T-helper 2 cell treated with Interferon-gamma antibody and Interleukin-4, amounts not matched to agents 100 ng/mL and 5 ng/mL, for 36 hours (primary cell): ENCODE results near the gene SLC25A1. TPM values are rescaled to one million over a fixed set of nuclear protein-coding genes. Genes with fewer than 3 reads are reported as not detected.

Source experiments
- intact Hi-C: fragments of 100-400 bp; cut with micrococcal nuclease; formaldehyde crosslinking; loops from one replicate; pipeline ENCODE4 v1.15.1; 2023
- total RNA-seq: library from RNA; stranded (reverse); gene quantifications from 2 replicates; pipeline ENCODE4 v1.2.3, GENCODE V29; 2022

SLC25A1 gene
- total RNA-seq, 1 donor from 2014 or later: 42.6 TPM

DNA sequence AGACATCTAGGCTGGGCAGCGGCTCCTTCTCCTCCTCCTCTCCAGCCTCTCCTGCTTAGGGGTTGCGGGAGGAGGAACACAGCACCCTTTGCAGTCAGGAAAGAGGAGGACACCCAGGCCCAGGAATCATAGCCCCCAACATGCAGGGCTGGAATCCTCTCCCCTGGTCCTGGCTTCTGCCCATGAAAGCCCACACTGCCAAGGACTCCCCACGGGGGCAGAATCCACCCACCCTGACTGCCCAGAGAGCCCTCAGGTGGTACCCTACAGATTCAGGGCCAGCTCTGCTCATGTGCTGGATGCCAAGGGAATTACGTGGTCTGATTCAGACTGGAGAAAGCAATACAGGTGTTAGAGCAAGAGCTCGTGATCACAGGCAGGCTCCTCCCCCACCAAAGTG lies 38.6 kb downstream of the SLC25A1 start:
- intact Hi-C loops: no loop called here

DNA sequence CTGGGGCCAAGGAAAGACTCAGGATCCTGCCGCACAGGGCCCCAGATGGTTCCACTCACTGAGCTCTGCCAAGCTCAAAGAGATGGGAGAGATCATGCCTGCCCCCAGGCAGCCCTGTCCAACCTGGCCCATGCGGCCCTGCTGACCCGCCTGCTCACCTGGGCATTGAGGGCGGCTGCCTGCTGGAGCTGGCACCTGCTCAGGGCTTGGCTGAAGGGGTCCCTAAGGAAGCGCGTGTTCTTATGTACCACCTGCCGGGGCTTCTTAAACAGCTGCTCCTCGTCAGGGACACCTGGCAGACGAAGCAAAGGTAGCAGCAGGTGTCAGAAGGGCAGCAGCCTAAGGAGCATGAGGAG lies 39.6 kb downstream of the SLC25A1 start:
- intact Hi-C loops: no loop called here

DNA sequence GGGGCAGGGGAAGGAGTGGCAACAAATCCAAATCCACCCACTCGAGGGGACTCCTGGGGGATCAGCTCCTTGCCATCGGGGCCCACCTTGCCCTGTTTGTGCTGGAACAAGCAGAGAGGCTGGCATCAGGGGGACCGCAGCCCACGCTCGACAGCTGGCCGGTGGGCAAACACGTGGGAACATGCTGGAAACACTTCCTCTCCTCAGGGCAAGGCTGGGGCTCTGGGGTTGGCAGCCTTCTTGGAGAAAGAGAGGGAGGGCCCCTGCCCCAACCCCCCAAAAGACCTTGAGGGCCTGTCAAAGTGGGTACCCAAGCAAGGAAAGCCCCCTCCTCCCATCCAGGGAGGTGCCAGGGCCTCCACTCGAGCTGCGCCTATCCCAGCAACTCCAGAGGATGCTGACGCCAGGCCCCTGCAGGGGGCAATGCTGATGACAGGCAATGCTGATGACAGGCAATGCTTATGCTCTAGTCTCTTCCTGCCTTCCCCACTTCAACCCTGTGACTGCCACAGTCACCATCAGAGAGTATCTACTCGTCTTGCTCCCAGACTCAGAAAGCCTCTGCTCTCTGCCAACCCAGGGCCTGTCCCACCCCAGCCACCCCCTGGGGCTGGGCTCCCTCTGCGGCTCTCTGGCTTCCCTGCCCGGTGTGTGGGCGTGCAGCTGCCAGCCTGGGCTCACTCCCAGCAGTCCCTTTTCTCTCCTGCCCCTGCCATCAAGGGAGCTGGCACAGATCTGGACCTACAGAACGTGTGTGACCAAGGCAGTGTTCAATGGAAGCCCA lies 40.1 kb downstream of the SLC25A1 start:
- intact Hi-C loops: no loop called here

DNA sequence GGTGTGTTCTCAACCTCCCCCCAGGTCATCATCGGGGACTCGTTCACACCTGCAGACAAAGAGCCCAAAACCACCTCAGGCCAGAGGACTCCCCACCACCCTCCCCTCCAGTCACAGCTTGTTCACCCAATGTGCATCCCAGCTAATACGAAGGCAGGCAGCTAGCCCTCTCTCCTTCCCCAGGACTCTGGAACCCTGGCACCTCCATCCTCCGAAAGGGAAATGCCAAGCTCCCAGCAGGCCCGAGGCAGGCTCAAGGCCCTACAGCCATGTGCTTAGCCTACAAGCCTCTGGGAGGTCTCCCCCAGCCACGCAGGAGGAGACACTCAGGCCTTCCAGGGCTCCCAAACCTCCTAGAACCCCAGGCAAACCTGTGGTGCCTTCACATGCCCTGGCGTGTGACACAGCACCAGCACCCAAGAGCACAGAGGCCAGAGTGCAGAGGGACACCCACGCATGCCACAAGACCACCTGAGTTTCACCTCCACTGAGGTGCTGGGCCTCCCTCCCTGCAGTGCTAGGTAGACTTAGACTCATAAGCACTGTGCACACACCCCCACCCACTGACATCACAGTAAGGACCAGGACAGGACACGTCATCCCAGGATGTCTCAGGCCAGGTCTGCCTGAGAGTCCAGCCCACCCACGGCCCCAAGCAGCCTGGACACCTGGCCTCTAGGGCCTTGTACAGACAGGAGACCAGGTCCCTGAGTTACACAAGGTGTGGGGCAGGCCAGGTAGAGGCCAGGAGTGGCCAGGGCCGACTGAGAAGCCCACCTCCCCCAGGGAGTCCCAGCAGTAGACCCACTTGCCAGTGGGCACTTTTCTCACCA lies 40.9 kb downstream of the SLC25A1 start:
- intact Hi-C loops: no loop called here

DNA sequence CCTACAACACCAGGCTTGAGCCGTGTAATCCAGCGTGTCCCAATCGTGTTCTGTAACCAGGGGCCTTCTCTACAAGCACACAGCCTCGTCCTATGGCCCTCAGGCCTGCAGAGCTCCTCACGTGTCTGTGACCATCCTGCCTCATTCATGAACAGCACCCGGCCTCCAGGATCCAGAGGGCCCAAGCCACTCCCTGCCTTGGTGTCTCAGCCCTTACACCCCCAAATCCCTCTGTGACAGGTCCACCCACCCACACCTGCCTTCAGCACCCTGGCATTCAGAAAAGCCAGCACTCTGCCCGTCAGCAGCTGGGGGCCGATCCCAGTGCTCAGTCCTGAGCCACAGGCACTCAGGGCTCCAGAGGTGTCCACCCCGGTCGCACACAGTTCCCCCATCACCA lies 41.6 kb downstream of the SLC25A1 start:
- intact Hi-C loops: no loop called here

DNA sequence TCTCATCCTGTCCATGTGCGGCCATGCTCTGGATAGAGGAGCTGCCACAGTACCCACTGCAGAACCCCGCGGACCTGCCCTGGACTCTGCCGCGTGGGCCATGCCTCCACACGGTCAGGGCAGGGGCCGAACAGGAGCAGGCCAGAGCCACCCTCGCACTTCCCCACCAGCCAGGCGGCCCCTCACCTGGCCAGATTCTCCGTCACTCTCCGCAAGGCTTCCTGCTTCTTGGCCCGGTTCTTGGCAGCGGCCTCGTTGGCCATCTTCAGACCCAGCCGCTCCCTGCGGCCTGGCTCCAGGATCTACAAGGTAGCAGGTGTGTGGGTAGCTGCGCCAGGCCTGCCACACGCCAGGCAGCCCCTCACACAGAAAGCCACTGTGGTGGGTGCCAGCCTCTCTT lies 43.7 kb downstream of the SLC25A1 start:
- intact Hi-C loops: no loop called here

DNA sequence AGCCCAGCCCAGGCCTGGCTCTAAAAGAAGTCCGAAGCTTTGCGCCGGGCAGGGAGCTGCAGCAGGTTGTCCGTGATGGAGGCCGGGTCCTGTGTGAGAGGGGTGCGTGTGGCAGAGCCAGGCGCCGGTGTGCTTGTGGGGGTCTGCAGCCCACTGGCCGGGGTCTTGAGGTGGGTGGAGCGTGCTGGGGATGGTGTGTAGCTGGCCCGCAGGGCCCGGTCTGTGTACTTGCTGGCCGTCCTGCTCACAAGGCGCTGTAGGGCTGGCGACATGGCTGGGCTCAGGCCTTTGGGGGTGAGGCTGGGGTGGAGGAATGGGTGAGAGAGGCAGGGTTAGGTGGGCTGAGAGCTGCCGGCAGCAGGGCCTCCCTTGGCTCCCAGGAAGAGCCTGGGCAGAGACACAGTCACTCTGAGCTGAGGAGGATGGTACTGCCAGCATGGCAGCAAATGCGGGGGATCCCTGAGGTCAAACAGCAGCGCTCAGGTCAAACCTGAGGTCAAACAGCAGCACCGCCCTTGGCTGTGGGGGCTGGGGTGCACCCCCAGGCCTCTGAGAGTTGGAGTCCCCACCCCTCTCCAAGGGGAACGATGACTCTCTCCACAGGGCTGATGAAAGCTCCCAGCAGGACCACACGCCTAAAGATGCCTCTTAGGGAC lies 44.2 kb downstream of the SLC25A1 start:
- intact Hi-C loops: no loop called here

DNA sequence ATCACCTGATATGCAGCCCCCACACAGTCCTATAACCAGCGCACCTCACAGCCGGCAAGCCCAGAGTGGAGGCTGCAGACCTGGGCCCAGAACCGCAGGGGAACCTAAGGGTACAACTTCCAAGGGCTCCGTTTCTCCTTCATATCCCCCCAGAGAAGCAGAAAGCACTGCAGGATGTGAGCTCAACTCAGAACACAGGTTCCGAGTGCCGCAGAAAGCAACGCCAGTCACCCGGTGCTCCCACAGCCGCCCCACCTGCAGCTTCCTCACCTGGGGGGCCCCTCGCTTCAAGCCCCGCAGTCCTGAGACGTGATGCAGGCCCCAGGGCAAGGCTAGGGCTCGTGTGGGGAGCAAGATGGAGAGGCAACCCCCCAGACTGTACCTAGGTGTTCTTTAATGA lies 45.0 kb downstream of the SLC25A1 start:
- intact Hi-C loops: no loop called here

DNA sequence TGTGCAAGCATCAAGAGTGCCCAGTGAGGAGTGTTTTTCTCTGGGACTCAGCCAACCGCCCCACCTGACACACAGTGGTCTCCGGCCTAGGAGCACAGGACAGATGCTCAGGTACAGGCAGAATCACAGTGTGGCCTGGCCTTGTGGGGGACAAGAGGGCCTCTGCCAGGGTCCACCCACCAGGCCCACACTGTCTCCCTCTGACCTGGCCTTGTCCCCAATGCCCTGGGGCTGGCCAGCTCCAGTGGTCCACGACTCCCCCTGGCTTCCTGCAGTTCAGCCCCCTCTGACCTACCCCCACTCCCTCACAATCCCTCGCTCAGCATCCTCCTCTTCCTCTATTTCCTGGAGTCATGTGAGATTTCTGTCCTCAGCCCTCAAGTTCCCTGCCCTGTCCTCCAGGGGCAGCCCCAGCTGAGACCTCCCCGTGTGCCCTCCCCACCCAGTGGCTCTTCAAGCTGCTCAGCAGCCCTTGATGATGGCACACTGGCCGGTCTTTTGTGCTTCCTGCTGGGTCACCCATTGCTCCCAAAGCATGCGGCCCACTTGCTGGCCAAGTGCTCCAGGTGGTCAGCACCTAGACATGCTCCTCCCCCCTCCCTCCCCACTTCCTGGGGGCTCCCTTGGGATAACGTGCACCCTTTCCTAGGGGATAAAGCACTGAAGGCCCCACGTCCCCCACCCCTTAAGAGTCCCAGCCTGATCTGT lies 45.7 kb downstream of the SLC25A1 start:
- intact Hi-C loops: no loop called here

DNA sequence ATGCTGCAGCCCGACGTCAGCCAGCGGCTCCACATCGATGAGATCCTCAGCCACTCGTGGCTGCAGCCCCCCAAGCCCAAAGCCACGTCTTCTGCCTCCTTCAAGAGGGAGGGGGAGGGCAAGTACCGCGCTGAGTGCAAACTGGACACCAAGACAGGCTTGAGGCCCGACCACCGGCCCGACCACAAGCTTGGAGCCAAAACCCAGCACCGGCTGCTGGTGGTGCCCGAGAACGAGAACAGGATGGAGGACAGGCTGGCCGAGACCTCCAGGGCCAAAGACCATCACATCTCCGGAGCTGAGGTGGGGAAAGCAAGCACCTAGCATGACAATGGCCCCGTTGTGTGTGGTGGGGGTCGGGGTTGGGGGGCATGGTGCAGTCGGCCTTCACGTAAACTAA lies 46.4 kb downstream of the SLC25A1 start:
- intact Hi-C loops: no loop called here

DNA sequence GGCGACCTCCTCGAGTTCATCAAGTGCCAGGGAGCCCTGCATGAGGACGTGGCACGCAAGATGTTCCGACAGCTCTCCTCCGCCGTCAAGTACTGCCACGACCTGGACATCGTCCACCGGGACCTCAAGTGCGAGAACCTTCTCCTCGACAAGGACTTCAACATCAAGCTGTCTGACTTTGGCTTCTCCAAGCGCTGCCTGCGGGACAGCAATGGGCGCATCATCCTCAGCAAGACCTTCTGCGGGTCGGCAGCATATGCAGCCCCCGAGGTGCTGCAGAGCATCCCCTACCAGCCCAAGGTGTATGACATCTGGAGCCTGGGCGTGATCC lies 46.9 kb downstream of the SLC25A1 start:
- intact Hi-C loops: no loop called here

DNA sequence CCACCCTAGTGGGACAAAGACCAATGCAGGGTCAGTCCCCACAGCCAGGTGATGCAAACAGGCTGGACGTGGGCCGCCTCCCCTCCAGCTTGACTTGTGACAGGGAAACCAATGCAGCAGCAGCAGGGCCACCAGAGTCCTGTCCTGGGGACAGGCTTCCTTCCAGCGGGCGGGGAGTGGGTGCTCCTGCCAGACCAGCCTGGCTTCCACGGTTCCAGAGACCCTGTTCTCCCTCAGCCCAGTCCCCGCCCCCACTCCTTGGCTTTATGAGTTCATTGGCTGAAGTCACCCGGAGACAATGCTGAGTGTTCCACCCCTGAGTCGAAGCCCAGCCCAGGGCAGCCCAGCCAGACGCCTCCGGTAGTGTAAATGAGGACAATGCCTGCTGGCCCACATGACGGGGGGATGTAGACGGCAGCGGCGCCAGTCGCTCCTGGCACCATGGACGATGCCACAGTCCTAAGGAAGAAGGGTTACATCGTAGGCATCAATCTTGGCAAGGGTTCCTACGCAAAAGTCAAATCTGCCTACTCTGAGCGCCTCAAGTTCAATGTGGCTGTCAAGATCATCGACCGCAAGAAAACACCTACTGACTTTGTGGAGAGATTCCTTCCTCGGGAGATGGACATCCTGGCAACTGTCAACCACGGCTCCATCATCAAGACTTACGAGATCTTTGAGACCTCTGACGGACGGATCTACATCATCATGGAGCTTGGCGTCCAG lies 47.4 kb downstream of the SLC25A1 start, which contains the start of gene TSSK2:
Gene TSSK2 (plus strand): TSS at position 350 of the 726 bp plus-strand sequence. CDS start 92 bp downstream, at position 442.
- intact Hi-C loops: no loop called here

DNA sequence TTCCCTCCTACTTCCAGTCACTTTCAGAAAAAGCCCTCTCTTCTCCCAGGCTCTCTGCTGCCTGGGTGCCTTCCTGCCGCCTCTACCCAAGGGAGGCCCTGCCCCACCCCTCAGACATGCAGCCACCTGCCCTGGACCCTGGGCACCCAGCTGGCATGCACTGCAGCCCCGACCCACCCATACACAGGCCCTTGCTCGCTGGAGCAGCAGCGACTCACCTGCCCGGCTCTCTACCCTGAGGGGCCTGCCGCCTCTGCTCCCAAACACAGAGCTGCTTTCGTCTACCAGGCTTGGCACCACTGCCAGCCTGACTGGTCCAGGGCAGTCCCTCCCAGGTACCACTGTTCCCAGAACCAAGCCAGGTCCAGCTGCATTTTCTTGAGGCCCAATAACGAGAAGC lies 48.7 kb downstream of the SLC25A1 start:
- intact Hi-C loops: no loop called here

DNA sequence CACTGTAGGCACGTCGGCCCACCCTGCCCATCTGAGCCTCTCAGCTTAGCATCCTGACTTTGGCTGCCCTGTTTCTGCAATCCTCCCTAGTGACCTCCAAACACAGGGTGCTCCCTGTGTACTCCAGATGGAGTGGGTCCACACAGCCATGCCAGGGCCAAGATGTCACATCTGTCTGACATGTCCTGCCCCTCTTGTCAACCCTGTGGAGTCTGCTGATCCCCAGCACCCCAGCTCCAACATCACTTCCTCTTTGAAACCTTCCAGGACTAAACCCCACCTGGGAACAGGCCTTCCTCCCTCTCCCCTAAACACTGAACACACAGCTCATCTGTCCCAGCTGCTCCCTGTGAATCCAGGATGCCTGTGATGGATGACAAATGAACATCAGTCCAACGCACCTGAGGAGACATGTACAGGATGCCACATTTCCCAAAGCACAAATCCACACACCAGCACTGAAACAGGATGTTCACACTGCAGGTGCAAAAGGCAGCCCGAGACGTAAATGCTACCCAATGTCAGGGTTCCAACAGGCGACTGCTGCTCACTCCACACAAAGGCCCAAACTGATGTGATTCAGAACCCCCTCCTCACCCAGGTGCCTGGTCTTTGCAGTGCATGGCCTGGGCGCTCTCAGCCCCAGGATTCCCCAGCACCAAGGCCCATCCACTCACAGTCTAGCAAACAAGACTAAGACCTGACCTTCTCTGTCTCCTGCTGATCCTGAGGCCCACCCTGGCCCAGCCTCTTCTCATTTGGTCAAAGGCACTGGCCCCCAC lies 49.4 kb downstream of the SLC25A1 start:
- intact Hi-C loops: no loop called here

DNA sequence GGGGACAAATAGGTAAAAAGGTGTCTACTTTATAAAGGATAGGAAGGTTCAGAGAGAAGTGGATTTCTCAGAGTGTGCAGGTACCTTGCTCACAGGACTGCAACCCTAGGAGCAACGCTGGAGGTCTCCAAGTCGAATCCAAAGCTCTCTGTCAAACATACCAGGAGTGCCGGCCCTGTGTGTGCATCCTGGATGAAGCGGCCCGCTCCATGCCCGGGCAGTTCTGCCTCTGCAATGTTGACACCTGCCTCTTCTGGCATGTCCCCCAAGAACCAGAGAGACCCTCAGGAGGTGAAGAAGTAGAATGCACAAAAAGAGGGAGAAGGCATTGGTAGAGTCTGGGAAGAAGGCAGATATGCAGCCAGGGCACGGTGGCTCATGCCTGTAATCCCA lies 50.5 kb downstream of the SLC25A1 start:
- intact Hi-C loops: no loop called here

DNA sequence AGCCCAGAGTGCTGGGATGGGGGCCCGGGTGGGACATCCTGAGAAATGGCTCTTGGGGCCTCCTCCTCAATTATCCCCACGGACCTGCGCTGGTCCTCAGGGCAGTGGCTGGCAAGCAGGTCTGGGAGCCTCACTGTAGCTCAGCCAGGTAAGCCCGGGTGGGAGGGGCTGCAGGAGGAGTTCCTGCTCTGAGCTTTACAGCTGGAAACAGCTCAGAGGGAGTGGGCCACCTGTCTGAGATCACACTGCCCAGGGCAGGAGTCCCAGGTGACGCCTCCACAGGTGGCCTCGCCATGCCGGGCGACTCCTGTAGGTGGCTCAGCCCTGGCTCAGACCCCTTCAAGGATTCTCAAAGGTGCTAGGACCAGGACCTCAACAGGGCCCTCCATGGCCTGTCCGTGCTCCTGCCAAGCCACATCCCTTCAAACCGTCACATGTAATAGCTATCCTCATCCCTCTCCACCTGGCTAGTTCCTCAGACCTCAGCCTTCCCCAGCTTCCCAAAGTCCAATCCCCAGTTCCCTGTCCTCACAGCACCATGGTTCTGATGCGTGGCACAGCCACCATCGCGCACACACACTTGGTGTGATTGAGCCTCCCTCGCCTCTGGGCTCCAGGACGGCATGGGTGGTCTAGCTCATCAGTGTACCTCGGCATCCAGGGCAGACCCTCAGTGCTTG lies 51.1 kb downstream of the SLC25A1 start:
- intact Hi-C loops: no loop called here

DNA sequence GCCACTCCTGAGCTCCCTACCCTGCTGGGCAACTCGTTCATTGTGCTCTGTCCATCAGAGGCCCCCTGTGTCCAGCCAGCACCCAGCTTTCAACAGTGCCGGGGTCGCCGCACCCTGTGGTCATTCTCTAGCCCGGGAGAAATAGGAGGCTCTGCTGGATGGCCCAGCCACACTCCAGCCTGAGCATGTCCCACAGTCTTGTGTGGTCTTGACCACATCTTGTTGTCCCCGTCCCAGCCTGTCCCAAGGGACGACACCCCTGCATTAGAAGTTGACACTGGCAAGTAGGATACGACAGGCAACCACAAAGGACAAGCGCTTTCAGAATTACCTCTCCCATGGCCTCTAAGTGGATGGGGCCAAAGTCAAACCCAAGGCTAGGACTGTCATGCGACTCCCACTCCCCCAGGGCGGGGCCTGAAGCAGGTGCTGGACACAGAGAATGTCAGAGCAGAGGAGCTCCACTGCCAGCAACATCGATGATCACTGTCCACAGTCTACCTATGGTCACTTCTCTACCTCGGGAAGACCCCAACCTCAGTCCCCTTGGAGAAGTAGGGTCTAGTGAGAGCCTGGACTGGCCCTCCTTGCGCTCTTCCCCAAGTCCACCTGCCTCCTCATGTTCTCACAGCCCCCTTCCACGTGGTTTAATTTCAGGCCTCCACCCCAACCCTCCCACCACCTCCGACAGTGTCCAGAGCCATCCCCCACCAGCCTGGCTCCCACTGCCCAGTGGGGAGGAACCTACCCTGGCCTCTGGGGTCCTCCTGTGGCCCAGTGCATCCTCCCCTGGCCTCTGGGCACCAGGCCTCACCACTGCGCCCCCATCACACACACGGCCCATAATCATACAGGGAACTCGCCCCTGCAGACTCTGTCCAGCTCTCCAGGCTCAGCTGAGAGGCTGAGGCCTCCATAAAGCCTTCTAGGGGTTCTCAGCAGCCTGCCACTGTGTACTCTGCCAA lies 51.9 kb downstream of the SLC25A1 start:
- intact Hi-C loops: no loop called here
